Measurements from ENCODE around the gene NOXA1. TPM values are rescaled to one million over a fixed set of nuclear protein-coding genes. Genes with fewer than 3 reads are reported as not detected.

NOXA1 gene
- polyA plus RNA-seq, 1 donor (not counting 4 experiments of a cell fraction or from before 2014, with no cell fraction given) = 0.09 TPM

GRCh38 chr9:137467161-137467581 is 44.0 kb downstream of the NOXA1 start:
- FAIRE-seq = no peak
- TF ChIP-seq CTCF (optimal IDR thresholded peaks at IDR 0.05 in 1 of 3, IDR thresholded peaks at IDR 0.05 in 1 of 3, conservative IDR thresholded peaks at IDR 0.05 in 1 of 3; ENCODE audit: extremely low read depth in 1 of 3, insufficient read depth in 2 of 3, low read length in 3 of 3) = no peak
- TF ChIP-seq EZH2 (IDR thresholded peaks at IDR 0.05; ENCODE audit: low read length) = no peak
- peaks cover 11% of the 10 kb centered on the region for H3K27me3 ChIP-seq (ENCODE audit: control insufficient read depth, extremely low read depth, insufficient read depth, low read length)
- no peak overlapping the region for H3K27ac ChIP-seq (ENCODE audit: control insufficient read depth, insufficient read depth, low read length)
- no peaks in the 10 kb centered on the region for H3K9me3 ChIP-seq (ENCODE audit: control insufficient read depth, low read depth, low read length)
- dilution Hi-C loops (cut with MboI; ENCODE audit: extremely low pct_ligation_motif_present, low sequenced_read_pairs) = no loop called here
- no peaks in the 10 kb centered on the region for H3K79me2 ChIP-seq (ENCODE audit: control insufficient read depth, insufficient read depth, low read length)
- H2AFZ ChIP-seq (ENCODE audit: control insufficient read depth, low read length) = no peak overlapping the region
- no peaks in the 10 kb centered on the region for H3K36me3 ChIP-seq (ENCODE audit: control insufficient read depth in 2 of 2, extremely low read depth in 1 of 2, insufficient read depth in 2 of 2, low read length in 2 of 2)
- H3K4me3 ChIP-seq (ENCODE audit: control insufficient read depth in 2 of 3, extremely low read depth in 1 of 3, insufficient read depth in 2 of 3, low read depth in 1 of 3, low read length in 3 of 3) = no peak overlapping the region
- H3K9ac ChIP-seq (ENCODE audit: control insufficient read depth, extremely low read depth, insufficient read depth, low read length) = no peak overlapping the region
- no peaks in the 10 kb centered on the region for H3K9me1 ChIP-seq (ENCODE audit: control insufficient read depth, extremely low read depth, insufficient read depth, low read length)
- no peaks in the 10 kb centered on the region for H4K20me1 ChIP-seq (ENCODE audit: control insufficient read depth, extremely low read depth, insufficient read depth, low read length)
- no peak for DNase-seq (ENCODE audit: low read depth, low spot score)
- H3K4me2 ChIP-seq (ENCODE audit: control insufficient read depth, extremely low read depth, insufficient read depth, low read depth, low read length) = no peak overlapping the region
- no peaks in the 10 kb centered on the region for H3K4me1 ChIP-seq (ENCODE audit: control insufficient read depth, extremely low read depth, insufficient read depth, low read length)

DNA sequence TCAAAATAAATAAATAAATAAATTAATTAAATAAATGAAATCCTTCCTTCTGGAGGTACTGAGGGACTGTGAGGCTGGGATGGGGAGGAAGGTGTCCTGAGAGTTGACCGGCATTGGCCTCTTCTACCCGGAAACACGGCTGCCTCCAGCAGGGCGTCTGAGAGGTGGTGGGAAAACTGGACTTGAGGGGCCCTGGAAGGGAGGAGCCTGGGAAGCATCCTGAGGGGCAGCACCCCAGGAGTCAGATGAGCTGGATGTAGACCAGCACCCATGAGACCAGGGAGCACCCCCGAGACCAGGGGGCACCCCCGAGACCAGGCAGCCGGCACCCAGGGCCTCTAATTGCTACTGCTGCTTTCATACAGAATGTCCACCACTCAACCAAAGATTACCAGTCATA is 44.7 kb downstream of the NOXA1 start:
- Histone ChIP-seq H3K4me1 (ENCODE audit: control insufficient read depth, extremely low read depth, insufficient read depth, low read length) (no peaks in the 10 kb centered on the region), H3K9me3 (ENCODE audit: control insufficient read depth, low read depth, low read length) (no peaks in the 10 kb centered on the region), H4K20me1 (ENCODE audit: control insufficient read depth, extremely low read depth, insufficient read depth, low read length) (no peaks in the 10 kb centered on the region), H3K27me3 (ENCODE audit: control insufficient read depth, extremely low read depth, insufficient read depth, low read length) (peaks cover 4% of the 10 kb centered on the region), H3K27ac (ENCODE audit: control insufficient read depth, insufficient read depth, low read length) (no peak overlapping the region), H3K9ac (ENCODE audit: control insufficient read depth, extremely low read depth, insufficient read depth, low read length) (no peak overlapping the region), H3K79me2 (ENCODE audit: control insufficient read depth, insufficient read depth, low read length) (no peaks in the 10 kb centered on the region), H3K36me3 (ENCODE audit: control insufficient read depth in 2 of 2, extremely low read depth in 1 of 2, insufficient read depth in 2 of 2, low read length in 2 of 2) (no peaks in the 10 kb centered on the region), H2AFZ (ENCODE audit: control insufficient read depth, low read length) (no peak overlapping the region), H3K9me1 (ENCODE audit: control insufficient read depth, extremely low read depth, insufficient read depth, low read length) (no peaks in the 10 kb centered on the region), H3K4me2 (ENCODE audit: control insufficient read depth, extremely low read depth, insufficient read depth, low read depth, low read length) (no peak overlapping the region), H3K4me3 (ENCODE audit: control insufficient read depth in 2 of 3, extremely low read depth in 1 of 3, insufficient read depth in 2 of 3, low read depth in 1 of 3, low read length in 3 of 3) (no peak overlapping the region)
- dilution Hi-C loops (cut with MboI; ENCODE audit: extremely low pct_ligation_motif_present, low sequenced_read_pairs) = no loop called here
- DNase-seq (ENCODE audit: low read depth, low spot score) (no peak), FAIRE-seq (no peak)
- no peak for TF ChIP-seq EZH2 (IDR thresholded peaks at IDR 0.05; ENCODE audit: low read length)
- no peak for TF ChIP-seq CTCF (optimal IDR thresholded peaks at IDR 0.05 in 1 of 3, IDR thresholded peaks at IDR 0.05 in 1 of 3, conservative IDR thresholded peaks at IDR 0.05 in 1 of 3; ENCODE audit: extremely low read depth in 1 of 3, insufficient read depth in 2 of 3, low read length in 3 of 3)

All from keratinocyte (primary cell).